ENCODE results near the gene BABAM2. TPM values are rescaled to one million over a fixed set of nuclear protein-coding genes. Genes with fewer than 3 reads are reported as not detected.

The BABAM2 gene
- total RNA-seq, 6 experiments from 2014 or later, result 17.1 to 39.4 (median 25.5) TPM

GRCh38 chr2:27962006-27962405 lies 71.5 kb downstream of the BABAM2 start:
- no peak for DNase-seq
- H3K4me1 ChIP-seq, result peaks cover 0 to 27% (median 10%) of the 10 kb centered on the region in 4 donors
- ATAC-seq, result no peak
- H3K4me3 ChIP-seq, result no peak overlapping the region
- H3K27ac ChIP-seq, result no peak overlapping the region
- WGBS (ENCODE audit: insufficient coverage, low coverage, low lambda C conversion rate, missing lambda C conversion rate), result 100% methylated on average over 2 of the region's 2 CpGs
- no peaks in the 10 kb centered on the region for H3K36me3 ChIP-seq
- intact Hi-C loops (cut with DNase I), result no loop called here
- TF ChIP-seq CTCF (IDR thresholded peaks at IDR 0.05), result no peak
- no peak for TF ChIP-seq POLR2A (IDR thresholded peaks at IDR 0.05)
- no peaks in the 10 kb centered on the region for H3K27me3 ChIP-seq
- H3K9me3 ChIP-seq, result no peaks in the 10 kb centered on the region

- ATAC-seq (no peak), DNase-seq (no peak)
- no peaks in the 10 kb centered on the region for H3K27me3 ChIP-seq
- intact Hi-C loops (cut with DNase I), result no loop called here
- no peak overlapping the region for H3K4me3 ChIP-seq
- H3K9me3 ChIP-seq, result no peaks in the 10 kb centered on the region
- peaks cover 0 to 29% (median 10%) of the 10 kb centered on the region in 4 donors for H3K4me1 ChIP-seq
- no peak overlapping the region for H3K27ac ChIP-seq
- H3K36me3 ChIP-seq, result no peaks in the 10 kb centered on the region
- 78% methylated on average over 1 of the region's 1 CpG for WGBS (ENCODE audit: insufficient coverage, low coverage, low lambda C conversion rate, missing lambda C conversion rate)
- no peak for TF ChIP-seq CTCF (IDR thresholded peaks at IDR 0.05)
- no peak for TF ChIP-seq POLR2A (IDR thresholded peaks at IDR 0.05)
These were observed 72.9 kb downstream of the BABAM2 start for GRCh38 chr2:27963472-27963871.

- no peaks in the 10 kb centered on the region for H3K9me3 ChIP-seq
- no peak for TF ChIP-seq CTCF (IDR thresholded peaks at IDR 0.05)
- no peak for TF ChIP-seq POLR2A (IDR thresholded peaks at IDR 0.05)
- intact Hi-C loops (cut with DNase I), result no loop called here
- no peaks in the 10 kb centered on the region for H3K36me3 ChIP-seq
- no peak overlapping the region for H3K27ac ChIP-seq
- WGBS (ENCODE audit: insufficient coverage, low coverage, low lambda C conversion rate, missing lambda C conversion rate), result 100% methylated on average over 3 of the region's 3 CpGs
- DNase-seq, result no peak
- no peak for ATAC-seq
- H3K4me1 ChIP-seq, result peaks cover 0 to 28% (median 10%) of the 10 kb centered on the region in 4 donors
- no peaks in the 10 kb centered on the region for H3K27me3 ChIP-seq
- H3K4me3 ChIP-seq, result no peak overlapping the region
These were observed 73.5 kb downstream of the BABAM2 start for GRCh38 chr2:27964067-27964466.

- no peaks in the 10 kb centered on the region for H3K27me3 ChIP-seq
- TF ChIP-seq CTCF (IDR thresholded peaks at IDR 0.05), result no peak
- TF ChIP-seq POLR2A (IDR thresholded peaks at IDR 0.05), result no peak
- intact Hi-C loops (cut with DNase I), result no loop called here
- ATAC-seq (peak in 1 of 4 donors; percentile 63), DNase-seq (no peak)
- H3K36me3 ChIP-seq, result no peaks in the 10 kb centered on the region
- H3K9me3 ChIP-seq, result no peaks in the 10 kb centered on the region
- H3K4me1 ChIP-seq, result peaks cover 0 to 18% (median 8%) of the 10 kb centered on the region in 4 donors
- WGBS (ENCODE audit: insufficient coverage, low coverage, low lambda C conversion rate, missing lambda C conversion rate), result 48% methylated on average over 2 of the region's 2 CpGs
- no peak overlapping the region for H3K4me3 ChIP-seq
- no peak overlapping the region for H3K27ac ChIP-seq
These were observed 75.3 kb downstream of the BABAM2 start for GRCh38 chr2:27965841-27966240.

- Histone ChIP-seq H3K36me3 (no peaks in the 10 kb centered on the region), H3K4me3 (no peak overlapping the region), H3K4me1 (peaks cover 0 to 18% (median 8%) of the 10 kb centered on the region in 4 donors), H3K27me3 (no peaks in the 10 kb centered on the region), H3K27ac (peak overlapping the region; percentile 5 to 19 (median 8)), H3K9me3 (no peaks in the 10 kb centered on the region)
- intact Hi-C loops (cut with DNase I), result no loop called here
- TF ChIP-seq POLR2A (IDR thresholded peaks at IDR 0.05), result no peak
- TF ChIP-seq CTCF (IDR thresholded peaks at IDR 0.05), result no peak
- WGBS (ENCODE audit: insufficient coverage, low coverage, low lambda C conversion rate, missing lambda C conversion rate), result 29% methylated on average over 3 of the region's 3 CpGs
- DNase-seq, result peak in 1 of 3 donors; percentile 73
- peak; percentile 87 to 99 (median 96) for ATAC-seq
These were observed 75.9 kb downstream of the BABAM2 start for GRCh38 chr2:27966466-27966865.

All from right lobe of liver (tissue), 6 donors.